ENCODE data around the gene SERTM2.

DNA sequence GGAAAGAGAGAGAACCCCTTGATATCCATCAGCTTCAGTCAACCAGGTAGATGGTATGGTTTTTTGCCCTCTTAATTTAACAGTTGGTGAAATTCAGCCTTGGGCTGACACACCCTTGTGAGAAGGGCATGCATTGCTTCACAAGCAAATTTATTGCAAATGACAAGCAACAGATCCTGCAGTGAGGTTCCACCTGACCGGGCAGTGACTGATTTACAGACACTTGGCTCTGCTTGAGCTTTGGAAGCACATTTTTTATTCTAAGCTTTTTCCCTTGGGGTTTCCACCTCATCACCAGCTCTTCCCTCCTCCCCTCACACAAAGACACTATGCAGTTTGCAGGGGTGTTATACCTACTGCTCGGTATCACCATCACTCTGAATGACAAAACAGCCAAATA is 28.3 kb upstream of the SERTM2 start:
- TF ChIP-seq CTCF (conservative IDR thresholded peaks at IDR 0.05; ENCODE audit: low read depth, low read length) (no peak), EZH2 (IDR thresholded peaks at IDR 0.05; ENCODE audit: low read length, unreplicated experiment) (no peak)

All from PC-3 (cell line).